Endothelial cell of umbilical vein (primary cell): ENCODE measurements around the gene WASF3.

Experiments used
- CTCF ChIP-seq, 2 donors: IDR thresholded peaks; 1 replicate in 1 of 2; 2 replicates in 1 of 2; pipeline ENCODE4 v1.5.1; 2011; ENCODE audit warnings: low read length in 2 of 2, mild to moderate bottlenecking in 2 of 2, moderate library complexity in 2 of 2, control low read depth in 1 of 2, inconsistent platforms in 1 of 2, low read depth in 1 of 2; ENCODE audit not compliant: insufficient read depth in 1 of 2; ENCODE audit errors: extremely low read depth in 1 of 2
- EZH2 ChIP-seq: IDR thresholded peaks from 2 replicates; pipeline ENCODE4 v1.6.1; 2012; ENCODE audit warnings: borderline replicate concordance, low read depth, mild to moderate bottlenecking, moderate library complexity, low read length, inconsistent platforms; ENCODE audit not compliant: severe bottlenecking
- FOS ChIP-seq: IDR thresholded peaks from 2 replicates; pipeline ENCODE4 v1.6.1; 2011; ENCODE audit warnings: mild to moderate bottlenecking, low read length, moderate library complexity, borderline replicate concordance; ENCODE audit not compliant: insufficient read depth
- JUN ChIP-seq: IDR thresholded peaks from 2 replicates; pipeline ENCODE4 v1.6.1; 2011; ENCODE audit warnings: borderline replicate concordance, low read depth; ENCODE audit not compliant: insufficient read length, insufficient read depth
- MAX ChIP-seq: IDR thresholded peaks from 2 replicates; pipeline ENCODE4 v1.6.1; 2011; ENCODE audit not compliant: insufficient read depth, insufficient read length
- MYC ChIP-seq: IDR thresholded peaks from one replicate; pipeline ENCODE4 v1.6.1; 2011; ENCODE audit warnings: mild to moderate bottlenecking, low read depth, low read length
- POLR2A ChIP-seq: IDR thresholded peaks from 2 replicates; pipeline ENCODE4 v1.6.1; 2012; ENCODE audit warnings: low read depth, mild to moderate bottlenecking, control low read depth, low read length
- POLR2AphosphoS5 ChIP-seq: IDR thresholded peaks from 2 replicates; pipeline ENCODE4 v1.6.1; 2012; ENCODE audit warnings: low read depth, mild to moderate bottlenecking, control low read depth, low read length, moderate library complexity; ENCODE audit not compliant: insufficient read depth

DNA sequence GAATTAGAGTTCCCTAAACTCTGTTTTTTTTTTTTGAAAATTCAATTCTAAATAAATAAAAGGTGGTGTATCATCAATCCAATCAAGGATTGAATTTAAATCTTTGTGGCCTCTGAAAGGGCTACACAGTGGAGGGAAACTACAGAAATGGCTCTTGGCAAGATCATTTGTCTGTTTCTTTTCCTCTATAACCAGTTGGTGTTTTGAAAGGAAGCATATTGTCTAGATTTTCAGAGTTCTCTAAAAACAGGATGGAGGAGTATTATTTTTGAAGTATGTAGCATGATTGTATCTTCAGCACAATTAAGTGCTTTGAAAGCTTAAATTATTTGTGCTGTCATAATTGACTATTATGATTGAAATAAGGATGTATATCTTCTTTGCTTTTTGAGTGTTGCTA lies 29.8 kb downstream of the WASF3 start:
- TF ChIP-seq EZH2 (no peak), CTCF (IDR thresholded peaks at IDR 0.05; ENCODE audit: extremely low read depth in 1 of 2, insufficient read depth in 1 of 2, low read depth in 1 of 2, low read length in 2 of 2) (no peak), POLR2A (no peak), POLR2AphosphoS5 (no peak), MYC (no peak), FOS (no peak), JUN (no peak), MAX (no peak)
